ENCODE data around the gene FBXO3. TPM values are rescaled to one million over a fixed set of nuclear protein-coding genes. Genes with fewer than 3 reads are reported as not detected.

The FBXO3 gene
- total and polyA plus RNA-seq, 2 of the 13 experiments (the other 11 are each of a cell fraction or from before 2014, with no cell fraction given): 20.4 to 27.6 TPM

DNA sequence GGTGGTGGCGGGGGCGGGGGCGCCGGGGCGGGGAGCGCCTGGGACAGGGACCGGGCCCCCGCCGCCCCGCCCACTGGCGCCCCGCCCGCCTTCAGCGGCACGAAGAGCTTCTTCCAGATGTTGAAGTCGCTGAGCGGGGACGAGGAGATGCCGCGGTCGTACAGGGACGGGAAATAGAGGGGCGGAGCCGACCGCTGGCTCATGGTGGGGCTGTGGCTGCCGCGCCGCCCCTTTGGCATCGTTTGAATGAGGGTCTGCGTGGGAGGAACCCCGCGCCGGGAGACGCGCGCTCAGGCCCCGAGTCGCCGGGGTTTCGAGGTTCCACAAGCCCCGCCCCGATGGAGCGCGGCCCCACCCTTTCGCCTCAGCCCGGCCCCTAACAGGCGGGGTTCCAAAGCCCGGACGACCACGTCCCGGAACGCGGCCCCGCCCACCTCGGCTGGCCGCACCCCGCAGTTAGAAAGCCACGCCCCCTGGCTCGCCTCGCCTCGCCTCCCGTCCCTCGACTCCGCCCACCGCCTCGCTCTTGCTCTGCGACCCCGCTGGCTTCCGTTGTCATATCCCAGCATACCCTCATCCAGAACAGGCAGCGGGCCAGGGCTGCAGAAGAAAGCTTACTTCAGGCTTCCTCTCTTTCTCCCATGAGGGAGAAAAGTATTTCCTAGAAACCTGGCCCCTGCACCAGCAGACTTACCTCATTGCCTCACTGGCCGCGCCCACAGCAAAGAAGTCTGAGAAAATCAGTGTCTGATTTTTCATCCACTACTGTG lies 73.6 kb downstream of the FBXO3 start, which contains the start of gene C11orf91 (continued):
- TF ChIP-seq, protein P1, sequence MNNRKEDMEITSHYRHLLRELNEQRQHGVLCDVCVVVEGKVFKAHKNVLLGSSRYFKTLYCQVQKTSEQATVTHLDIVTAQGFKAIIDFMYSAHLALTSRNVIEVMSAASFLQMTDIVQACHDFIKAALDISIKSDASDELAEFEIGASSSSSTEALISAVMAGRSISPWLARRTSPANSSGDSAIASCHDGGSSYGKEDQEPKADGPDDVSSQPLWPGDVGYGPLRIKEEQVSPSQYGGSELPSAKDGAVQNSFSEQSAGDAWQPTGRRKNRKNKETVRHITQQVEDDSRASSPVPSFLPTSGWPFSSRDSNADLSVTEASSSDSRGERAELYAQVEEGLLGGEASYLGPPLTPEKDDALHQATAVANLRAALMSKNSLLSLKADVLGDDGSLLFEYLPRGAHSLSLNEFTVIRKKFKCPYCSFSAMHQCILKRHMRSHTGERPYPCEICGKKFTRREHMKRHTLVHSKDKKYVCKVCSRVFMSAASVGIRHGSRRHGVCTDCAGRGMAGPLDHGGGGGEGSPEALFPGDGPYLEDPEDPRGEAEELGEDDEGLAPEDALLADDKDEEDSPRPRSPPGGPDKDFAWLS (CRISPR knock-in tag; IDR thresholded peaks at IDR 0.05; ENCODE audit: borderline replicate concordance): no peak
- TF ChIP-seq TARDBP (CRISPR knock-in tag; IDR thresholded peaks at IDR 0.05) (peak; percentile 47; the same call in 1 of the 2 replicates), NR2F1 (CRISPR knock-in tag; IDR thresholded peaks at IDR 0.05) (no peak), ZNF607 (CRISPR knock-in tag; IDR thresholded peaks at IDR 0.05; ENCODE audit: borderline replicate concordance) (0 out of 2 replicates have a peak, but pooled peaks have one; percentile 29), HNRNPLL (IDR thresholded peaks at IDR 0.05; ENCODE audit: low read depth, low read length, poor library complexity, severe bottlenecking) (peak; percentile 45), HNRNPK (IDR thresholded peaks at IDR 0.05; ENCODE audit: low read depth, low read length, poor library complexity, severe bottlenecking) (peak; percentile 31), ZNF605 (CRISPR knock-in tag; IDR thresholded peaks at IDR 0.05) (peak; percentile 65), ELF1 (CRISPR knock-in tag; IDR thresholded peaks at IDR 0.05) (peak; percentile 69), GATAD2A (CRISPR knock-in tag; IDR thresholded peaks at IDR 0.05) (0 out of 2 replicates have a peak, but pooled peaks have one; percentile 40)
- TF ChIP-seq, protein P2, sequence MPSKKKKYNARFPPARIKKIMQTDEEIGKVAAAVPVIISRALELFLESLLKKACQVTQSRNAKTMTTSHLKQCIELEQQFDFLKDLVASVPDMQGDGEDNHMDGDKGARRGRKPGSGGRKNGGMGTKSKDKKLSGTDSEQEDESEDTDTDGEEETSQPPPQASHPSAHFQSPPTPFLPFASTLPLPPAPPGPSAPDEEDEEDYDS (CRISPR knock-in tag; IDR thresholded peaks at IDR 0.05): peak; percentile 88
- TF ChIP-seq, protein P3, sequence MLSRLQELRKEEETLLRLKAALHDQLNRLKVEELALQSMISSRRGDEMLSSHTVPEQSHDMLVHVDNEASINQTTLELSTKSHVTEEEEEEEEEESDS (CRISPR knock-in tag; IDR thresholded peaks at IDR 0.05; ENCODE audit: borderline replicate concordance): peak; percentile 75; the same call in 1 of the 2 replicates
- TF ChIP-seq, protein P4, sequence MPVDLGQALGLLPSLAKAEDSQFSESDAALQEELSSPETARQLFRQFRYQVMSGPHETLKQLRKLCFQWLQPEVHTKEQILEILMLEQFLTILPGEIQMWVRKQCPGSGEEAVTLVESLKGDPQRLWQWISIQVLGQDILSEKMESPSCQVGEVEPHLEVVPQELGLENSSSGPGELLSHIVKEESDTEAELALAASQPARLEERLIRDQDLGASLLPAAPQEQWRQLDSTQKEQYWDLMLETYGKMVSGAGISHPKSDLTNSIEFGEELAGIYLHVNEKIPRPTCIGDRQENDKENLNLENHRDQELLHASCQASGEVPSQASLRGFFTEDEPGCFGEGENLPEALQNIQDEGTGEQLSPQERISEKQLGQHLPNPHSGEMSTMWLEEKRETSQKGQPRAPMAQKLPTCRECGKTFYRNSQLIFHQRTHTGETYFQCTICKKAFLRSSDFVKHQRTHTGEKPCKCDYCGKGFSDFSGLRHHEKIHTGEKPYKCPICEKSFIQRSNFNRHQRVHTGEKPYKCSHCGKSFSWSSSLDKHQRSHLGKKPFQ (CRISPR knock-in tag; IDR thresholded peaks at IDR 0.05; ENCODE audit: insufficient replicate concordance): peak; percentile 64
- TF ChIP-seq, protein P5, sequence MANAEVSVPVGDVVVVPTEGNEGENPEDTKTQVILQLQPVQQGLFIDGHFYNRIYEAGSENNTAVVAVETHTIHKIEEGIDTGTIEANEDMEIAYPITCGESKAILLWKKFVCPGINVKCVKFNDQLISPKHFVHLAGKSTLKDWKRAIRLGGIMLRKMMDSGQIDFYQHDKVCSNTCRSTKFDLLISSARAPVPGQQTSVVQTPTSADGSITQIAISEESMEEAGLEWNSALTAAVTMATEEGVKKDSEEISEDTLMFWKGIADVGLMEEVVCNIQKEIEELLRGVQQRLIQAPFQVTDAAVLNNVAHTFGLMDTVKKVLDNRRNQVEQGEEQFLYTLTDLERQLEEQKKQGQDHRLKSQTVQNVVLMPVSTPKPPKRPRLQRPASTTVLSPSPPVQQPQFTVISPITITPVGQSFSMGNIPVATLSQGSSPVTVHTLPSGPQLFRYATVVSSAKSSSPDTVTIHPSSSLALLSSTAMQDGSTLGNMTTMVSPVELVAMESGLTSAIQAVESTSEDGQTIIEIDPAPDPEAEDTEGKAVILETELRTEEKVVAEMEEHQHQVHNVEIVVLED (CRISPR knock-in tag; IDR thresholded peaks at IDR 0.05; ENCODE audit: borderline replicate concordance): peak; percentile 62
- TF ChIP-seq, protein P6, sequence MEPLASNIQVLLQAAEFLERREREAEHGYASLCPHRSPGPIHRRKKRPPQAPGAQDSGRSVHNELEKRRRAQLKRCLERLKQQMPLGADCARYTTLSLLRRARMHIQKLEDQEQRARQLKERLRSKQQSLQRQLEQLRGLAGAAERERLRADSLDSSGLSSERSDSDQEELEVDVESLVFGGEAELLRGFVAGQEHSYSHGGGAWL (CRISPR knock-in tag; IDR thresholded peaks at IDR 0.05): no peak
- TF ChIP-seq, protein P7, sequence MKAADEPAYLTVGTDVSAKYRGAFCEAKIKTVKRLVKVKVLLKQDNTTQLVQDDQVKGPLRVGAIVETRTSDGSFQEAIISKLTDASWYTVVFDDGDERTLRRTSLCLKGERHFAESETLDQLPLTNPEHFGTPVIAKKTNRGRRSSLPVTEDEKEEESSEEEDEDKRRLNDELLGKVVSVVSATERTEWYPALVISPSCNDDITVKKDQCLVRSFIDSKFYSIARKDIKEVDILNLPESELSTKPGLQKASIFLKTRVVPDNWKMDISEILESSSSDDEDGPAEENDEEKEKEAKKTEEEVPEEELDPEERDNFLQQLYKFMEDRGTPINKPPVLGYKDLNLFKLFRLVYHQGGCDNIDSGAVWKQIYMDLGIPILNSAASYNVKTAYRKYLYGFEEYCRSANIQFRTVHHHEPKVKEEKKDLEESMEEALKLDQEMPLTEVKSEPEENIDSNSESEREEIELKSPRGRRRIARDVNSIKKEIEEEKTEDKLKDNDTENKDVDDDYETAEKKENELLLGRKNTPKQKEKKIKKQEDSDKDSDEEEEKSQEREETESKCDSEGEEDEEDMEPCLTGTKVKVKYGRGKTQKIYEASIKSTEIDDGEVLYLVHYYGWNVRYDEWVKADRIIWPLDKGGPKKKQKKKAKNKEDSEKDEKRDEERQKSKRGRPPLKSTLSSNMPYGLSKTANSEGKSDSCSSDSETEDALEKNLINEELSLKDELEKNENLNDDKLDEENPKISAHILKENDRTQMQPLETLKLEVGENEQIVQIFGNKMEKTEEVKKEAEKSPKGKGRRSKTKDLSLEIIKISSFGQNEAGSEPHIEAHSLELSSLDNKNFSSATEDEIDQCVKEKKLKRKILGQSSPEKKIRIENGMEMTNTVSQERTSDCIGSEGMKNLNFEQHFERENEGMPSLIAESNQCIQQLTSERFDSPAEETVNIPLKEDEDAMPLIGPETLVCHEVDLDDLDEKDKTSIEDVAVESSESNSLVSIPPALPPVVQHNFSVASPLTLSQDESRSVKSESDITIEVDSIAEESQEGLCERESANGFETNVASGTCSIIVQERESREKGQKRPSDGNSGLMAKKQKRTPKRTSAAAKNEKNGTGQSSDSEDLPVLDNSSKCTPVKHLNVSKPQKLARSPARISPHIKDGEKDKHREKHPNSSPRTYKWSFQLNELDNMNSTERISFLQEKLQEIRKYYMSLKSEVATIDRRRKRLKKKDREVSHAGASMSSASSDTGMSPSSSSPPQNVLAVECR (CRISPR knock-in tag; IDR thresholded peaks at IDR 0.05; ENCODE audit: borderline replicate concordance): peak; percentile 41; the same call in 1 of the 2 replicates

All from HepG2 (cell line).